HEK293 (cell line): ENCODE results near the gene BUD23.

Source experiments
- CTCF ChIA-PET: fragments of 350-600 bp; formaldehyde crosslinking; extraction: SDS; loops from one replicate; lab custom pipeline; 2021; ENCODE audit warnings: antibody characterized with exemption; lab: Yijun Ruan, JAX
- POLR2A ChIA-PET: fragments of 300-600 bp; formaldehyde crosslinking; extraction: SDS; loops from one replicate; lab custom pipeline; 2020; ENCODE audit warnings: antibody characterized with exemption, inconsistent platforms; lab: Yijun Ruan, JAX
- H3K27ac ChIP-seq: fragments of 200-500 bp; sonication (Bioruptor generic); 2 replicates; pipeline ENCODE4 v1.5.1; 2014; ENCODE audit warnings: low read depth, low read length, control low read depth, inconsistent platforms; ENCODE audit errors: extremely low read depth
- H3K36me3 ChIP-seq, 2 experiments: fragments of 200-500 bp in 1 of 2; sonication (Bioruptor generic) in 1 of 2; 1 replicate in 1 of 2; 2 replicates in 1 of 2; pipeline ENCODE4 v1.5.1; 2014 to 2017; ENCODE audit warnings: inconsistent platforms in 2 of 2, low read length in 2 of 2; ENCODE audit not compliant: control insufficient read depth in 2 of 2, insufficient read depth in 1 of 2
- H3K4me1 ChIP-seq: fragments of 200-500 bp; sonication (Bioruptor generic); 2 replicates; pipeline ENCODE4 v1.5.1; 2014; ENCODE audit warnings: mild to moderate bottlenecking, low read length, inconsistent platforms; ENCODE audit not compliant: control insufficient read depth, insufficient read depth
- H3K4me3 ChIP-seq: 2 replicates; pipeline ENCODE4 v1.5.1; 2011; ENCODE audit warnings: low read depth, mild to moderate bottlenecking, control low read depth, low read length, moderate library complexity
- H3K9me3 ChIP-seq: fragments of 200-500 bp; sonication (Bioruptor generic); 2 replicates; pipeline ENCODE4 v1.5.1; 2014; ENCODE audit warnings: low read depth, low read length, inconsistent platforms; ENCODE audit not compliant: control insufficient read depth, insufficient read depth
- GLIS1 ChIP-seq: fragments of 450-650 bp; formaldehyde crosslinking; IDR thresholded peaks from 2 replicates; pipeline ENCODE4 v1.5.1; 2016; ENCODE audit warnings: missing biosample characterization, missing genetic modification characterization
- KLF7 ChIP-seq: fragments of 450-650 bp; formaldehyde crosslinking; IDR thresholded peaks from 2 replicates; pipeline ENCODE4 v1.5.1; 2016; ENCODE audit warnings: missing biosample characterization, missing genetic modification characterization, borderline replicate concordance
- MEIS1 ChIP-seq: sonication (generic); formaldehyde crosslinking; IDR thresholded peaks from 2 replicates; pipeline ENCODE4 v1.8.1; 2022; ENCODE audit warnings: missing genetic modification reagents, mild to moderate bottlenecking, borderline replicate concordance
- PATZ1 ChIP-seq: fragments of 450-650 bp; formaldehyde crosslinking; IDR thresholded peaks from 2 replicates; pipeline ENCODE4 v1.5.1; 2016; ENCODE audit warnings: missing biosample characterization, missing genetic modification characterization
- SP7 ChIP-seq: fragments of 450-650 bp; formaldehyde crosslinking; IDR thresholded peaks from 2 replicates; pipeline ENCODE4 v1.5.1; 2016; ENCODE audit warnings: missing biosample characterization, missing genetic modification characterization
- ZBTB21 ChIP-seq: fragments of 450-650 bp; formaldehyde crosslinking; IDR thresholded peaks from 2 replicates; pipeline ENCODE4 v1.5.1; 2017; ENCODE audit warnings: missing biosample characterization, missing genetic modification characterization
- ZIC2 ChIP-seq: fragments of 450-650 bp; formaldehyde crosslinking; IDR thresholded peaks from 2 replicates; pipeline ENCODE4 v1.5.1; 2016; ENCODE audit warnings: missing biosample characterization, missing genetic modification characterization
- ZNF202 ChIP-seq: fragments of 450-650 bp; formaldehyde crosslinking; IDR thresholded peaks from 2 replicates; pipeline ENCODE4 v1.5.1; 2016; ENCODE audit warnings: missing biosample characterization, missing genetic modification characterization, borderline replicate concordance
- ZNF24 ChIP-seq: fragments of 450-650 bp; formaldehyde crosslinking; IDR thresholded peaks from 2 replicates; pipeline ENCODE4 v1.5.1; 2016; ENCODE audit warnings: missing biosample characterization, missing genetic modification characterization
- ZNF488 ChIP-seq: fragments of 450-650 bp; formaldehyde crosslinking; IDR thresholded peaks from 2 replicates; pipeline ENCODE4 v1.5.1; 2016; ENCODE audit warnings: missing biosample characterization, missing genetic modification characterization
- ZNF624 ChIP-seq: fragments of 450-650 bp; formaldehyde crosslinking; IDR thresholded peaks from 2 replicates; pipeline ENCODE4 v1.5.1; 2017; ENCODE audit warnings: missing biosample characterization, missing genetic modification characterization
- ZNF629 ChIP-seq: fragments of 450-650 bp; formaldehyde crosslinking; IDR thresholded peaks from 2 replicates; pipeline ENCODE4 v1.5.1; 2017; ENCODE audit warnings: missing biosample characterization, missing genetic modification characterization
- ZNF692 ChIP-seq: fragments of 450-650 bp; formaldehyde crosslinking; IDR thresholded peaks from 2 replicates; pipeline ENCODE4 v1.5.1; 2016; ENCODE audit warnings: missing biosample characterization, missing genetic modification characterization
- ZNF76 ChIP-seq: fragments of 450-650 bp; formaldehyde crosslinking; IDR thresholded peaks from 2 replicates; pipeline ENCODE4; 2016; ENCODE audit warnings: low read depth, missing biosample characterization, missing genetic modification characterization, borderline replicate concordance
- TF ChIP-seq, protein P1 (sequence below): fragments of 450-650 bp; formaldehyde crosslinking; IDR thresholded peaks from 2 replicates; pipeline ENCODE4 v1.5.1; 2016; ENCODE audit warnings: missing biosample characterization, missing genetic modification characterization
- TF ChIP-seq, protein P2 (sequence below): fragments of 450-650 bp; formaldehyde crosslinking; IDR thresholded peaks from 2 replicates; pipeline ENCODE4 v1.5.1; 2016; ENCODE audit warnings: missing biosample characterization, missing genetic modification characterization, low read depth

Gene BUD23

DNA sequence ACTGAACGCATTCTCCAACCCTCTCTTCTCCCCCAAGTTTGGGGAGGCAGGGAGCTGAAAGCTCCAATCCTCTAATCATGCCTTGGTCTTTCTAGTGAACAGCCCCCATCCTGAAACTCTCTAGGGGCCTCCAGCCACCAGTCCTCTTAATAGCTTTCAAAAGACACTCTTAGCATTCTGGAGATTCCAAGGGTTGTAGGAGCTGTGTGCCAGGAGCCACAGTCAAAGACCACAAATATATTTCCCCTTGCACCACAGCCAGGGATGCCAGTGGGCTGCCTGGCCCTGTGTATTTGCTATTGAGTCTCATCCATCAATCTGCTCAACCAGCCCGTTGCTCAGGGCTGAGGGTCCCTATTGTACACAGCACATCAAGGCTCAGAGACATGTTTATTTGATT is 40.6 kb upstream of the BUD23 start:
- POLR2A ChIA-PET = no interaction called here
- CTCF ChIA-PET = interaction anchor here (0.8 kb wide), 1 partner anchor 36 kb away, joined by 3 read pairs; no protein-coding TSS in a partner anchor
- no peaks in the 10 kb centered on the region for H3K4me1 ChIP-seq
- H3K36me3 ChIP-seq = no peaks in the 10 kb centered on the region
- TF ChIP-seq ZNF624 (tag by site-specific recombination) = no peak
- TF ChIP-seq, protein P1, sequence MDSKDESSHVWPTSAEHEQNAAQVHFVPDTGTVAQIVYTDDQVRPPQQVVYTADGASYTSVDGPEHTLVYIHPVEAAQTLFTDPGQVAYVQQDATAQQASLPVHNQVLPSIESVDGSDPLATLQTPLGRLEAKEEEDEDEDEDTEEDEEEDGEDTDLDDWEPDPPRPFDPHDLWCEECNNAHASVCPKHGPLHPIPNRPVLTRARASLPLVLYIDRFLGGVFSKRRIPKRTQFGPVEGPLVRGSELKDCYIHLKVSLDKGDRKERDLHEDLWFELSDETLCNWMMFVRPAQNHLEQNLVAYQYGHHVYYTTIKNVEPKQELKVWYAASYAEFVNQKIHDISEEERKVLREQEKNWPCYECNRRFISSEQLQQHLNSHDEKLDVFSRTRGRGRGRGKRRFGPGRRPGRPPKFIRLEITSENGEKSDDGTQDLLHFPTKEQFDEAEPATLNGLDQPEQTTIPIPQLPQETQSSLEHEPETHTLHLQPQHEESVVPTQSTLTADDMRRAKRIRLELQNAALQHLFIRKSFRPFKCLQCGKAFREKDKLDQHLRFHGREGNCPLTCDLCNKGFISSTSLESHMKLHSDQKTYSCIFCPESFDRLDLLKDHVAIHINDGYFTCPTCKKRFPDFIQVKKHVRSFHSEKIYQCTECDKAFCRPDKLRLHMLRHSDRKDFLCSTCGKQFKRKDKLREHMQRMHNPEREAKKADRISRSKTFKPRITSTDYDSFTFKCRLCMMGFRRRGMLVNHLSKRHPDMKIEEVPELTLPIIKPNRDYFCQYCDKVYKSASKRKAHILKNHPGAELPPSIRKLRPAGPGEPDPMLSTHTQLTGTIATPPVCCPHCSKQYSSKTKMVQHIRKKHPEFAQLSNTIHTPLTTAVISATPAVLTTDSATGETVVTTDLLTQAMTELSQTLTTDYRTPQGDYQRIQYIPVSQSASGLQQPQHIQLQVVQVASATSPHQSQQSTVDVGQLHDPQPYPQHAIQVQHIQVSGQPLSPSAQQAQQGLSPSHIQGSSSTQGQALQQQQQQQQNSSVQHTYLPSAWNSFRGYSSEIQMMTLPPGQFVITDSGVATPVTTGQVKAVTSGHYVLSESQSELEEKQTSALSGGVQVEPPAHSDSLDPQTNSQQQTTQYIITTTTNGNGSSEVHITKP (tag by site-specific recombination) = no peak
- no peak for TF ChIP-seq ZNF488 (tag by site-specific recombination)
- TF ChIP-seq KLF7 = no peak
- H3K9me3 ChIP-seq = no peaks in the 10 kb centered on the region
- H3K4me3 ChIP-seq = no peak overlapping the region
- no peak overlapping the region for H3K27ac ChIP-seq

- no peaks in the 10 kb centered on the region for H3K36me3 ChIP-seq
- no peaks in the 10 kb centered on the region for H3K4me1 ChIP-seq
- ChIA-PET CTCF (interaction anchor here (0.6 to 1.5 kb wide), 6 partner anchors 38 to 520 kb away, joined by 3 to 4 read pairs (median 3); no protein-coding TSS in a partner anchor), POLR2A (no interaction called here)
- TF ChIP-seq GLIS1 (tag by site-specific recombination) (peak; percentile 60), MEIS1 (CRISPR knock-in tag) (no peak), PATZ1 (peak; percentile 35; the same call in 1 of the 2 replicates), ZNF202 (no peak), ZBTB21 (peak; percentile 80), ZNF692 (tag by site-specific recombination) (0 out of 2 replicates have a peak, but pooled peaks have one; percentile 21), SP7 (tag by site-specific recombination) (0 out of 2 replicates have a peak, but pooled peaks have one; percentile 23), ZNF629 (tag by site-specific recombination) (peak; percentile 69), ZIC2 (tag by site-specific recombination) (peak; percentile 66), ZNF76 (tag by site-specific recombination) (0 out of 2 replicates have a peak, but pooled peaks have one; percentile 42), ZNF24 (tag by site-specific recombination) (no peak)
- TF ChIP-seq, protein P2, sequence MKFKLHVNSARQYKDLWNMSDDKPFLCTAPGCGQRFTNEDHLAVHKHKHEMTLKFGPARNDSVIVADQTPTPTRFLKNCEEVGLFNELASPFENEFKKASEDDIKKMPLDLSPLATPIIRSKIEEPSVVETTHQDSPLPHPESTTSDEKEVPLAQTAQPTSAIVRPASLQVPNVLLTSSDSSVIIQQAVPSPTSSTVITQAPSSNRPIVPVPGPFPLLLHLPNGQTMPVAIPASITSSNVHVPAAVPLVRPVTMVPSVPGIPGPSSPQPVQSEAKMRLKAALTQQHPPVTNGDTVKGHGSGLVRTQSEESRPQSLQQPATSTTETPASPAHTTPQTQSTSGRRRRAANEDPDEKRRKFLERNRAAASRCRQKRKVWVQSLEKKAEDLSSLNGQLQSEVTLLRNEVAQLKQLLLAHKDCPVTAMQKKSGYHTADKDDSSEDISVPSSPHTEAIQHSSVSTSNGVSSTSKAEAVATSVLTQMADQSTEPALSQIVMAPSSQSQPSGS = peak; percentile 50; the same call in 1 of the 2 replicates
- TF ChIP-seq, protein P1 (tag by site-specific recombination) = 0 out of 2 replicates have a peak, but pooled peaks have one; percentile 11
- H3K27ac ChIP-seq = no peak overlapping the region
- no peaks in the 10 kb centered on the region for H3K9me3 ChIP-seq
- no peak overlapping the region for H3K4me3 ChIP-seq
Measured at GRCh38 chr7:73644688-73645286, 38.6 kb upstream of the BUD23 start.
